Bronchial epithelial cell (primary cell): ENCODE data around the gene PCCA. TPM values are rescaled to one million over a fixed set of nuclear protein-coding genes. Genes with fewer than 3 reads are reported as not detected.

ENCODE experiments used
- DNase-seq: peaks from one replicate; pipeline ENCODE4 v3.0.0-alpha.2; 2010; ENCODE audit warnings: low read depth
- FAIRE-seq: peaks from 2 replicates; lab custom pipeline; 2011; peaks lifted over from hg19 to GRCh38; lab: Jason Lieb, UNC
- H3K27me3 ChIP-seq: 2 replicates; pipeline ENCODE4 v1.5.1; 2011; ENCODE audit warnings: low read length; ENCODE audit not compliant: control insufficient read depth, insufficient read depth
- H3K36me3 ChIP-seq: 2 replicates; pipeline ENCODE4 v1.5.1; 2011; ENCODE audit warnings: low read length; ENCODE audit not compliant: control insufficient read depth, insufficient read depth
- H3K4me3 ChIP-seq: 2 replicates; pipeline ENCODE4 v1.5.1; 2011; ENCODE audit warnings: mild to moderate bottlenecking, low read depth, low read length, control low read depth
- total RNA-seq: library from RNA; depleted of rRNA; stranded (reverse); fragments of >200 nt; gene quantifications from 2 replicates; pipeline ENCODE4 v1.2.1, GENCODE V29; 2014
- TF ChIP-seq, protein P1 (sequence below): IDR thresholded peaks from 2 replicates; pipeline ENCODE4 v1.5.1; 2011; ENCODE audit warnings: mild to moderate bottlenecking, moderate library complexity, low read length, control low read depth, inconsistent platforms; ENCODE audit not compliant: insufficient read depth, severe bottlenecking

PCCA gene
- total RNA-seq, 1 donor from 2014 or later: 27.1 TPM

DNA sequence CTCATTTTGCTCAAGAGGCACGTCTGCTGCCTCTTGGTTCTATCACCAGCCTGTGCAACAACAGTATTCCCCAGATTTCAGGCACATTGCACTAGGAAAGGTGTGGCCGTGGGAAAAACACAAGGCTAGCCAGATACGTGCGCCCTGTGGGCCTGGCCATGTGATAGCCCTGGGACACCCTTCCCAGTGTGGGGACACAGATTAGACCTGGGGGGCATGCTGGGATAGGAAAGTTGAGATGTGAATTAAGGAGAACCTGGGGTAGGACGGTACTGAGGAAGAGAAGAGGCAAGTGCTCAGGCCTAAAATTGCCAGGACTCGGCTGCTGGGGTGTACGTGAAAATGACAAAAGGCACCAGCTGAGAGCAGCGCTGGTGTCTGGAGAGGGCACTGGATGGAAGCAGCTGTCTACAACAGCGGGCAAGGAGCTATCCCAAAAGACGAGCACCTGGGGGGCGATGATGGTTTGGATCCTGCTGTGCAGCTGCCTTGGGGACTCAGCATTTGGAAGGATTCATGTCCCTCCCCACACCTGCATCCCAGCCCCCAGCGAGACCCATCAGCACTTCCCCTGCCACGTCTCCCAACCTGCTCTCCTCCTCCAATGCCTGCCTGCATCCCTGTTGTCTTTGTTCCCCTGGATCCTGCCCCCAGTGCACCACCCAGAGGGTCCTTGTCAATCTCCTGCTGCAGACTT lies 445.4 kb downstream of the PCCA start:
- DNase-seq (no peak), FAIRE-seq (no peak)
- TF ChIP-seq, protein P1, sequence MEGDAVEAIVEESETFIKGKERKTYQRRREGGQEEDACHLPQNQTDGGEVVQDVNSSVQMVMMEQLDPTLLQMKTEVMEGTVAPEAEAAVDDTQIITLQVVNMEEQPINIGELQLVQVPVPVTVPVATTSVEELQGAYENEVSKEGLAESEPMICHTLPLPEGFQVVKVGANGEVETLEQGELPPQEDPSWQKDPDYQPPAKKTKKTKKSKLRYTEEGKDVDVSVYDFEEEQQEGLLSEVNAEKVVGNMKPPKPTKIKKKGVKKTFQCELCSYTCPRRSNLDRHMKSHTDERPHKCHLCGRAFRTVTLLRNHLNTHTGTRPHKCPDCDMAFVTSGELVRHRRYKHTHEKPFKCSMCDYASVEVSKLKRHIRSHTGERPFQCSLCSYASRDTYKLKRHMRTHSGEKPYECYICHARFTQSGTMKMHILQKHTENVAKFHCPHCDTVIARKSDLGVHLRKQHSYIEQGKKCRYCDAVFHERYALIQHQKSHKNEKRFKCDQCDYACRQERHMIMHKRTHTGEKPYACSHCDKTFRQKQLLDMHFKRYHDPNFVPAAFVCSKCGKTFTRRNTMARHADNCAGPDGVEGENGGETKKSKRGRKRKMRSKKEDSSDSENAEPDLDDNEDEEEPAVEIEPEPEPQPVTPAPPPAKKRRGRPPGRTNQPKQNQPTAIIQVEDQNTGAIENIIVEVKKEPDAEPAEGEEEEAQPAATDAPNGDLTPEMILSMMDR: no peak
- no peaks in the 10 kb centered on the region for H3K27me3 ChIP-seq
- H3K36me3 ChIP-seq: no peaks in the 10 kb centered on the region
- H3K4me3 ChIP-seq: no peak overlapping the region

DNA sequence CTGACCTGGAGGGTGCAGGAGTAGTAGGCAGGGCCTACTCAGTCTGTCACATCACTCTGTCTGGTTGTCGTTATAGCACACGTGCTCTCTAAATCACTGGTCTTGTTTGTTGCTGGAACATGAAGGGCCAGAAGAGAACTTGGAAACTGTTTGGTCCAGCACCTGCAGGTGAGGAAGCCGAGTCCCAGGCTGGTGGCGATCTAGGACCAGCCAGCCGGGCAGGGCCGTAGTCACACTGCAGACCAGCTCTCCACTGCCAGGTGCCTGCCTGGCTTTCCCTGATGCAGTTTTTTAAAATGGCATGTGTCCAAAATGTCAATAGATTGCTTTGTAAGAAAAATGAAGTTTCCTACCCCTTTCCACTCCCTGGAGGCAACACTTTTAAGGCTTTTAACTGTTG lies 446.0 kb downstream of the PCCA start:
- DNase-seq: no peak
- no peak for FAIRE-seq
- H3K4me3 ChIP-seq: no peak overlapping the region
- TF ChIP-seq, protein P1: no peak
- no peaks in the 10 kb centered on the region for H3K27me3 ChIP-seq
- H3K36me3 ChIP-seq: no peaks in the 10 kb centered on the region

GRCh38 chr13:100535426-100536135 lies 446.7 kb downstream of the PCCA start:
- no peak for DNase-seq
- TF ChIP-seq, protein P1: no peak
- Histone ChIP-seq H3K27me3 (no peaks in the 10 kb centered on the region), H3K4me3 (no peak overlapping the region), H3K36me3 (no peaks in the 10 kb centered on the region)
- FAIRE-seq: no peak

GRCh38 chr13:100536643-100537180 lies 447.8 kb downstream of the PCCA start:
- no peak overlapping the region for H3K4me3 ChIP-seq
- no peaks in the 10 kb centered on the region for H3K36me3 ChIP-seq
- DNase-seq (no peak), FAIRE-seq (no peak)
- no peaks in the 10 kb centered on the region for H3K27me3 ChIP-seq
- TF ChIP-seq, protein P1: no peak

- Histone ChIP-seq H3K36me3 (no peaks in the 10 kb centered on the region), H3K27me3 (no peaks in the 10 kb centered on the region), H3K4me3 (no peak overlapping the region)
- DNase-seq: no peak
- TF ChIP-seq, protein P1: no peak
- no peak for FAIRE-seq
Observed at GRCh38 chr13:100537486-100537885, 448.6 kb downstream of the PCCA start.
